ENCODE results near the gene PAX8. TPM values are rescaled to one million over a fixed set of nuclear protein-coding genes. Genes with fewer than 3 reads are reported as not detected.

Gene PAX8
- total and polyA plus RNA-seq, 10 of the 15 experiments (the other 5 are each of a cell fraction or from before 2014, with no cell fraction given), result 0.16 to 2.5 (median 0.97) TPM

GRCh38 chr2:113273027-113273551 is 5.6 kb downstream of the PAX8 start:
- intact Hi-C loops (cut with micrococcal nuclease; ENCODE audit: unreplicated experiment), result no loop called here

More at GRCh38 chr2:113273027-113273551, 5.6 kb downstream of the PAX8 start:
- POLR2A ChIA-PET, result no interaction called here
- SMC1A ChIA-PET (ENCODE audit: uncharacterized antibody, unreplicated experiment), result interaction anchor here (0.7 to 1.0 kb wide), 2 partner anchors 69 to 102 kb away, joined by 3 read pairs; no protein-coding TSS in a partner anchor
- Histone ChIP-seq H3K4me1 (ENCODE audit: control insufficient read depth, insufficient read depth, low read length) (no peaks in the 10 kb centered on the region), H3K27me3 (replicated peaks in 1 of 2; ENCODE audit: control insufficient read depth in 2 of 2, insufficient read depth in 2 of 2, low read length in 1 of 2) (peaks cover 8 to 11% of the 10 kb centered on the region in 2 experiments), H3K4me3 (no peak overlapping the region), H2AFZ (ENCODE audit: control insufficient read depth, low read depth, low read length) (no peak overlapping the region), H3K36me3 (ENCODE audit: control insufficient read depth in 2 of 2, insufficient read depth in 2 of 2, low read length in 1 of 2) (no peaks in the 10 kb centered on the region), H3K27ac (ENCODE audit: control insufficient read depth, insufficient read depth) (no peak overlapping the region), H3K9ac (ENCODE audit: control insufficient read depth, insufficient read depth, low read length) (no peak overlapping the region), H4K20me1 (ENCODE audit: control insufficient read depth, insufficient read depth) (no peaks in the 10 kb centered on the region), H3K4me2 (ENCODE audit: control insufficient read depth, insufficient read depth) (0 out of 2 replicates have a peak overlapping the region, but pooled peaks have one; percentile 19), H3K9me3 (replicated peaks; ENCODE audit: control insufficient read depth, insufficient read depth, low read length) (no peaks in the 10 kb centered on the region), H3K79me2 (ENCODE audit: control insufficient read depth, insufficient read depth, low read length) (no peaks in the 10 kb centered on the region)
- peak; percentile 35 for FAIRE-seq
- DNase-seq (ENCODE audit: low read depth, low spot score), result no peak
- no TSS peak for BruUV-seq (replicated peaks)
- WGBS (ENCODE audit: insufficient coverage, insufficient replicate concordance, low lambda C conversion rate, missing lambda C conversion rate), result 1% methylated on average over 8 of the region's 8 CpGs
- RAD21 ChIA-PET (ENCODE audit: unreplicated experiment), result interaction anchor here (1.0 kb wide), 1 partner anchor 116 kb away, joined by 3 read pairs; no protein-coding TSS in a partner anchor
- CTCF ChIA-PET, result interaction anchor here (0.5 to 1.6 kb wide), 4 partner anchors 118 to 777 kb away, joined by 3 read pairs; no protein-coding TSS in a partner anchor
- in situ Hi-C loops (cut with MboI), result no loop called here
- peak; percentile 81 for ATAC-seq
- TF ChIP-seq CTCF (IDR thresholded peaks at IDR 0.05 in 2 of 3, conservative IDR thresholded peaks at IDR 0.05 in 1 of 3; ENCODE audit: control insufficient read depth in 2 of 3, extremely low read depth in 1 of 3, insufficient read depth in 1 of 3, low read depth in 3 of 3, low read length in 3 of 3) (peak in 2 of 3 experiments; percentile 12 to 18; a peak in 1 of 6 replicates), MTA2 (IDR thresholded peaks at IDR 0.05; ENCODE audit: low read depth) (no peak)

All from GM12878 (cell line).